ENCODE data around the gene HMG20B. TPM values are rescaled to one million over a fixed set of nuclear protein-coding genes. Genes with fewer than 3 reads are reported as not detected.

Gene HMG20B
- total RNA-seq, 4 donors from 2014 or later = 56.1 to 77.6 (median 76.9) TPM

DNA sequence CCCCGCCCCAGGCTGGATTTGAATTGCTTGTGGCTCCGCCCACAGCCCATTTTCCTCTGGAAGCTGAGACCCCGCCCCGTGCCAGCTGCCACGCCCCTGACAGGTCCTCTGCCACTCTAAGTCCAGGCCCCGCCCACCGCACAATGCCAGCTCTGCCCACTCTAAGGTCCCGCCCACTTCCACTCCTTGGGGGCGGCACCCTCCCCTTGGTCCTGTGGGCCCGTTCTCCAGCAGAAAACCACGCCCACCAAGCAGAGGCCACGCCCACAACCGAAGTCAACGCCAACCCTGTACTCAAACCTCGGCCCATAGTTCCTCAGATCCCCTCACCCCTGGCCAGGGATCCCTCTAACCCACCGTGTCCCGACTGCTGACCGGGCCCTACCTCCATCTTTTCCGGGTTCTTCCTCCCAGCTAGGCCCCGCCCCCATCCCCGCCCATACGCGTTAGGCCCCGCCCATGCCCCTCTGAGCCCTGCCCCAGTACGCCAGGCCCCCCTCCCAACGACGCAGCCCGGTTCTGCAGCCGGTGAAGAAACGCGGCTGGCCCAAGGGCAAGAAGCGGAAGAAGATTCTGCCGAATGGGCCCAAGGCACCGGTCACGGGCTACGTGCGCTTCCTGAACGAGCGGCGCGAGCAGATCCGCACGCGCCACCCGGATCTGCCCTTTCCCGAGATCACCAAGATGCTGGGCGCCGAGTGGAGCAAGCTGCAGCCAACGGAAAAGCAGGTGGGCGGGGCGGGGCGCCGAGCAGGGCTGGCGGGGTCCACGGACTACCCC lies 1.3 kb downstream of the HMG20B start:
- peaks cover 27 to 67% (median 31%) of the 10 kb centered on the region in 3 donors for H3K4me1 ChIP-seq
- intact Hi-C loops (cut with DNase I) = no loop called here
- 50 to 71% methylated on average over 22 to 36 of the region's 55 CpGs for WGBS, 2 donors
- H3K9me3 ChIP-seq = no peaks in the 10 kb centered on the region
- TF ChIP-seq CTCF (IDR thresholded peaks at IDR 0.05) = no peak
- TF ChIP-seq POLR2A (IDR thresholded peaks at IDR 0.05) = no peak
- H3K4me3 ChIP-seq = peak overlapping the region; percentile 62 to 97 (median 80)
- peak; percentile 69 for DNase-seq
- peak overlapping the region; percentile 86 to 98 (median 94) for H3K27ac ChIP-seq
- peaks cover 0 to 14% (median 3%) of the 10 kb centered on the region in 3 donors for H3K36me3 ChIP-seq
- no peaks in the 10 kb centered on the region for H3K27me3 ChIP-seq

GRCh38 chr19:3575260-3575741 lies 2.6 kb downstream of the HMG20B start:
- H3K4me1 ChIP-seq = peaks cover 27 to 71% (median 31%) of the 10 kb centered on the region in 3 donors
- 85 to 90% methylated on average over 7 to 18 of the region's 19 CpGs for WGBS, 2 donors
- H3K36me3 ChIP-seq = peaks cover 0 to 14% (median 3%) of the 10 kb centered on the region in 3 donors
- intact Hi-C loops (cut with DNase I) = no loop called here
- H3K27ac ChIP-seq = no peak overlapping the region
- H3K4me3 ChIP-seq = no peak overlapping the region
- no peaks in the 10 kb centered on the region for H3K9me3 ChIP-seq
- peak in 1 of 6 experiments; percentile 14 for TF ChIP-seq CTCF (IDR thresholded peaks at IDR 0.05)
- TF ChIP-seq POLR2A (IDR thresholded peaks at IDR 0.05) = no peak
- DNase-seq = no peak
- H3K27me3 ChIP-seq = no peaks in the 10 kb centered on the region

DNA sequence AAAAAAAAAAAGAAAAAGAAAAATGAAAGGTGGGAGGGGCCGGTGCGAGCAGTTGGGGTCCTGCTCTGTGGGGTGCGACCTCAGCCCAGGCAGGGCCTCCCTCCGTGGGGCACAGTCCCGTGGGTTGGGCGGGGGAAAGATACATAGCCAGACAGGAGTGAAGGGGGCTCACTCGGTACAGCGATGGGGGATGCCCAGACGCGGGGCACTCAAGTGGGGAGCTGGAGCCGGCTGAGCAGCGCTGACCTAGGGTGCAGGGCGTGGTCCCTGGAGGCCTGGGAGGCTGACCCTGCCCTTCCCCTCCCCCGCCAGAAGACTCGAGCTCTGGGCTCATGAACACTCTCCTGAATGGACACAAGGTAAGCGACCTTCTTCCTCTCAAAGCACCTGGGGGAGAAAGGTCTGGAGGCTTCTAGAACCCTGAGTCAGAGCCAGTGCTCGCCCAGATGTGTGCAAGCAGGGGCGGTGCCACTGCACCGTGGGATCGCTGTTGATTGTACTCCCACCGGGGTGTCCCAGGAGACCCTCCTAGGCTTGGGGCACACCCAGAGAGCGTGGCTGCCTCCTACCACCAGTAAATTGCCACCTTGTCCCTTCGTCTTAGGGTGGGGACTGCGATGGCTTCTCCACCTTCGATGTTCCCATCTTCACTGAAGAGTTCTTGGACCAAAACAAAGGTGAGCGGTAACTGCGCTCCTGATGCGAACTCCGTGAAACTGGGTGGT lies 3.4 kb downstream of the HMG20B start:
- peak overlapping the region in 3 of 4 donors; percentile 53 to 91 (median 81) for H3K27ac ChIP-seq
- H3K36me3 ChIP-seq = peaks cover 0 to 14% (median 3%) of the 10 kb centered on the region in 3 donors
- peak overlapping the region; percentile 18 to 66 (median 40) for H3K4me3 ChIP-seq

GRCh38 chr19:3576696-3577443 lies 4.1 kb downstream of the HMG20B start:
- intact Hi-C loops (cut with DNase I) = no loop called here
- DNase-seq = no peak
- no peaks in the 10 kb centered on the region for H3K9me3 ChIP-seq
- H3K4me1 ChIP-seq = peaks cover 25 to 70% (median 28%) of the 10 kb centered on the region in 3 donors
- WGBS, 2 donors = 50 to 60% methylated on average over 1 to 18 of the region's 78 CpGs
- no peak for TF ChIP-seq CTCF (IDR thresholded peaks at IDR 0.05)
- peak in 1 of 4 donors; percentile 20 for TF ChIP-seq POLR2A (IDR thresholded peaks at IDR 0.05)
- no peaks in the 10 kb centered on the region for H3K27me3 ChIP-seq
- H3K27ac ChIP-seq = peak overlapping the region; percentile 25 to 91 (median 81)
- H3K4me3 ChIP-seq = peak overlapping the region; percentile 18 to 66 (median 40)
- peaks cover 0 to 14% (median 3%) of the 10 kb centered on the region in 3 donors for H3K36me3 ChIP-seq

More for the DNA sequence above, 3.4 kb downstream of the HMG20B start:
- intact Hi-C loops (cut with DNase I) = no loop called here
- H3K4me1 ChIP-seq = peaks cover 27 to 77% (median 31%) of the 10 kb centered on the region in 3 donors
- no peak for TF ChIP-seq CTCF (IDR thresholded peaks at IDR 0.05)
- TF ChIP-seq POLR2A (IDR thresholded peaks at IDR 0.05) = no peak
- WGBS, 2 donors = 52 to 75% methylated on average over 7 to 24 of the region's 29 CpGs
- no peaks in the 10 kb centered on the region for H3K9me3 ChIP-seq
- no peak for DNase-seq
- no peaks in the 10 kb centered on the region for H3K27me3 ChIP-seq

Data from esophagus squamous epithelium (tissue), 5 donors.